CD4-positive, CD25-positive, alpha-beta regulatory T cell (primary cell): ENCODE measurements around the gene DSCAM. TPM values are rescaled to one million over a fixed set of nuclear protein-coding genes. Genes with fewer than 3 reads are reported as not detected.
"Not testable (repeated sequence)": the region's sequence is repeated elsewhere in the genome, so short reads cannot be mapped to it uniquely, and the experiment has no call there.

Experiments
- ATAC-seq, 2 donors: fragments of 150-1000 bp; cut with Tn5 transposase; one replicate each; pipeline ENCODE4 v1.10.0; 2021; ENCODE audit warnings: low read depth in 2 of 2, moderate number of reproducible peaks in 2 of 2, moderate library complexity in 1 of 2
- DNase-seq, 3 donors: peaks; one replicate each; pipeline versions ENCODE4 v3.0.0 to v3.0.0-alpha.2; 2012 to 2022; ENCODE audit warnings: mixed read lengths in 1 of 3
- H3K27ac ChIP-seq: one replicate; pipeline ENCODE4 v1.7.0; 2013; ENCODE audit warnings: mild to moderate bottlenecking, low read length; ENCODE audit not compliant: insufficient read depth, poor library complexity, severe bottlenecking
- H3K27me3 ChIP-seq: one replicate; pipeline ENCODE4 v1.7.0; 2013; ENCODE audit warnings: low read length; ENCODE audit not compliant: control insufficient read depth, insufficient read depth
- H3K36me3 ChIP-seq: one replicate; pipeline ENCODE4 v1.7.0; 2013; ENCODE audit warnings: mild to moderate bottlenecking, low read length, moderate library complexity; ENCODE audit not compliant: control insufficient read depth, insufficient read depth
- H3K4me1 ChIP-seq: 2 replicates; pipeline ENCODE4 v1.7.0; 2013; ENCODE audit warnings: mild to moderate bottlenecking, low read length; ENCODE audit not compliant: insufficient read depth, control insufficient read depth, poor library complexity, severe bottlenecking
- H3K4me3 ChIP-seq: one replicate; pipeline ENCODE4 v1.7.0; 2013; ENCODE audit warnings: low read depth, mild to moderate bottlenecking, low read length, moderate library complexity
- H3K9me3 ChIP-seq, 2 experiments: 1 replicate in 1 of 2; 2 replicates in 1 of 2; pipeline ENCODE4 v1.7.0; 2013; ENCODE audit warnings: low read length in 2 of 2, mild to moderate bottlenecking in 1 of 2, moderate library complexity in 1 of 2; ENCODE audit not compliant: control insufficient read depth in 2 of 2
- H3K27ac Mint-ChIP-seq, 3 donors: one replicate each; pipeline ENCODE4 v1.8.0; 2020 to 2022; ENCODE audit warnings: mild to moderate bottlenecking in 3 of 3, mixed read lengths in 3 of 3, moderate library complexity in 2 of 3
- H3K27me3 Mint-ChIP-seq: one replicate; pipeline ENCODE4 v1.8.0; 2022; ENCODE audit warnings: mild to moderate bottlenecking, mixed read lengths
- H3K36me3 Mint-ChIP-seq: one replicate; pipeline ENCODE4 v1.8.0; 2020; ENCODE audit warnings: mixed read lengths
- H3K4me1 Mint-ChIP-seq, 4 donors: one replicate each; pipeline ENCODE4 v1.8.0; 2020 to 2022; ENCODE audit warnings: mixed read lengths in 4 of 4, mild to moderate bottlenecking in 1 of 4
- H3K4me3 Mint-ChIP-seq, 4 donors: one replicate each; pipeline ENCODE4 v1.8.0; 2020 to 2022; ENCODE audit warnings: mild to moderate bottlenecking in 4 of 4, mixed read lengths in 4 of 4, moderate library complexity in 3 of 4
- H3K9me3 Mint-ChIP-seq, 7 donors: one replicate each; pipeline ENCODE4 v1.8.0; 2020 to 2022; ENCODE audit warnings: mixed read lengths in 7 of 7, mild to moderate bottlenecking in 3 of 7, moderate library complexity in 2 of 7
- polyA plus RNA-seq, 4 donors: library from polyadenylated mRNA; unstranded; fragments of 300-500 nt; fragmentation: Illumina TruSeq; gene quantifications; one replicate each; pipeline ENCODE4 v1.2.3, GENCODE V29; 2021
- total RNA-seq: library from RNA; stranded (reverse); gene quantifications from one replicate; pipeline ENCODE4 v1.2.3, GENCODE V29; 2022

DSCAM gene
- total and polyA plus RNA-seq, 5 donors from 2014 or later = not detected

- H3K9me3 Mint-ChIP-seq = peaks cover 0 to 6% (median 0%) of the 10 kb centered on the region in 7 donors
- Histone ChIP-seq H3K4me1 (no peaks in the 10 kb centered on the region), H3K27ac (no peak overlapping the region), H3K27me3 (no peaks in the 10 kb centered on the region), H3K36me3 (no peaks in the 10 kb centered on the region), H3K4me3 (no peak overlapping the region), H3K9me3 (no peaks in the 10 kb centered on the region)
- DNase-seq = no peak
- H3K27ac Mint-ChIP-seq = no peak overlapping the region
- no peaks in the 10 kb centered on the region for H3K36me3 Mint-ChIP-seq
- H3K4me3 Mint-ChIP-seq = no peak overlapping the region
- no peaks in the 10 kb centered on the region for H3K4me1 Mint-ChIP-seq
- no peaks in the 10 kb centered on the region for H3K27me3 Mint-ChIP-seq
- no peak for ATAC-seq
Observed at GRCh38 chr21:40457741-40458140, 389.2 kb downstream of the DSCAM start.

- Histone ChIP-seq H3K4me3 (no peak overlapping the region), H3K27me3 (no peaks in the 10 kb centered on the region), H3K36me3 (no peaks in the 10 kb centered on the region), H3K4me1 (no peaks in the 10 kb centered on the region), H3K27ac (no peak overlapping the region), H3K9me3 (peaks cover 0 to 1% of the 10 kb centered on the region in 2 experiments)
- Mint-ChIP-seq H3K4me1 (no peaks in the 10 kb centered on the region), H3K27me3 (no peaks in the 10 kb centered on the region), H3K4me3 (no peak overlapping the region), H3K27ac (no peak overlapping the region), H3K9me3 (peaks cover 0 to 6% (median 0%) of the 10 kb centered on the region in 7 donors), H3K36me3 (no peaks in the 10 kb centered on the region)
- DNase-seq = no peak
- ATAC-seq = no peak
Observed at GRCh38 chr21:40454057-40454456, 392.9 kb downstream of the DSCAM start.

GRCh38 chr21:40453183-40453582 lies 393.8 kb downstream of the DSCAM start:
- Mint-ChIP-seq H3K4me1 (no peaks in the 10 kb centered on the region), H3K9me3 (peaks cover 0 to 6% (median 0%) of the 10 kb centered on the region in 7 donors), H3K27ac (no peak overlapping the region), H3K4me3 (no peak overlapping the region), H3K36me3 (no peaks in the 10 kb centered on the region), H3K27me3 (no peaks in the 10 kb centered on the region)
- DNase-seq (no peak), ATAC-seq (no peak)
- Histone ChIP-seq H3K27ac (no peak overlapping the region), H3K4me1 (no peaks in the 10 kb centered on the region), H3K4me3 (no peak overlapping the region), H3K9me3 (peaks cover 0 to 1% of the 10 kb centered on the region in 2 experiments), H3K27me3 (no peaks in the 10 kb centered on the region), H3K36me3 (no peaks in the 10 kb centered on the region)

- DNase-seq = no peak
- H3K4me3 ChIP-seq = no peak overlapping the region
- no peaks in the 10 kb centered on the region for H3K27me3 ChIP-seq
- Mint-ChIP-seq H3K4me1 (no peaks in the 10 kb centered on the region), H3K36me3 (no peaks in the 10 kb centered on the region), H3K27ac (no peak overlapping the region), H3K4me3 (no peak overlapping the region), H3K9me3 (peaks cover 0 to 6% (median 0%) of the 10 kb centered on the region in 7 donors), H3K27me3 (no peaks in the 10 kb centered on the region)
- peaks cover 0 to 1% of the 10 kb centered on the region in 2 experiments for H3K9me3 ChIP-seq
- no peaks in the 10 kb centered on the region for H3K36me3 ChIP-seq
- no peak overlapping the region for H3K27ac ChIP-seq
- ATAC-seq = no peak
- no peaks in the 10 kb centered on the region for H3K4me1 ChIP-seq
Observed at GRCh38 chr21:40452548-40452947, 394.4 kb downstream of the DSCAM start.

GRCh38 chr21:40447016-40447415 lies 399.9 kb downstream of the DSCAM start:
- Histone ChIP-seq H3K27me3 (no peaks in the 10 kb centered on the region), H3K4me3 (no peak overlapping the region), H3K36me3 (no peaks in the 10 kb centered on the region), H3K9me3 (peaks cover 0 to 3% of the 10 kb centered on the region in 2 experiments), H3K4me1 (no peaks in the 10 kb centered on the region), H3K27ac (no peak overlapping the region)
- no peak overlapping the region for H3K27ac Mint-ChIP-seq
- no peaks in the 10 kb centered on the region for H3K36me3 Mint-ChIP-seq
- DNase-seq (no peak), ATAC-seq (no peak)
- no peak overlapping the region for H3K4me3 Mint-ChIP-seq
- no peaks in the 10 kb centered on the region for H3K27me3 Mint-ChIP-seq
- H3K4me1 Mint-ChIP-seq = no peaks in the 10 kb centered on the region
- peaks cover 0 to 10% (median 4%) of the 10 kb centered on the region in 7 donors for H3K9me3 Mint-ChIP-seq

- no peak overlapping the region for H3K4me3 Mint-ChIP-seq
- Histone ChIP-seq H3K4me3 (no peak overlapping the region), H3K4me1 (no peaks in the 10 kb centered on the region), H3K9me3 (peaks cover 0 to 2% of the 10 kb centered on the region in 2 experiments), H3K36me3 (no peaks in the 10 kb centered on the region), H3K27me3 (no peaks in the 10 kb centered on the region), H3K27ac (no peak overlapping the region)
- no peaks in the 10 kb centered on the region for H3K4me1 Mint-ChIP-seq
- H3K27ac Mint-ChIP-seq = no peak overlapping the region
- no peaks in the 10 kb centered on the region for H3K27me3 Mint-ChIP-seq
- no peaks in the 10 kb centered on the region for H3K36me3 Mint-ChIP-seq
- DNase-seq = no peak
- no peak for ATAC-seq
- H3K9me3 Mint-ChIP-seq = peaks cover 0 to 10% (median 4%) of the 10 kb centered on the region in 7 donors
Observed at GRCh38 chr21:40445349-40445921, 401.5 kb downstream of the DSCAM start.

- not testable (repeated sequence) for H3K36me3 Mint-ChIP-seq, ATAC-seq, H3K27me3 ChIP-seq, H3K27ac ChIP-seq, H3K9me3 ChIP-seq, H3K36me3 ChIP-seq, H3K4me3 Mint-ChIP-seq, DNase-seq, H3K4me3 ChIP-seq, H3K4me1 ChIP-seq, H3K27ac Mint-ChIP-seq, H3K27me3 Mint-ChIP-seq, H3K4me1 Mint-ChIP-seq
- H3K9me3 Mint-ChIP-seq = peaks cover 0 to 14% (median 7%) of the 10 kb centered on the region in 7 donors
Observed at GRCh38 chr21:40439581-40439980, 407.4 kb downstream of the DSCAM start.

- Mint-ChIP-seq H3K27ac (no peak overlapping the region), H3K27me3 (no peaks in the 10 kb centered on the region), H3K36me3 (no peaks in the 10 kb centered on the region), H3K4me1 (no peaks in the 10 kb centered on the region), H3K4me3 (no peak overlapping the region), H3K9me3 (peaks cover 3 to 17% (median 4%) of the 10 kb centered on the region in 7 donors)
- Histone ChIP-seq H3K4me3 (no peak overlapping the region), H3K27ac (no peak overlapping the region), H3K4me1 (no peaks in the 10 kb centered on the region), H3K36me3 (no peaks in the 10 kb centered on the region), H3K9me3 (peaks cover 3 to 6% of the 10 kb centered on the region in 2 experiments), H3K27me3 (no peaks in the 10 kb centered on the region)
- DNase-seq = no peak
- no peak for ATAC-seq
Observed at GRCh38 chr21:40438616-40439015, 408.3 kb downstream of the DSCAM start.
